Endothelial cell (in vitro differentiated cells): ENCODE results near the gene SDCBP2. TPM values are rescaled to one million over a fixed set of nuclear protein-coding genes. Genes with fewer than 3 reads are reported as not detected.
"Not testable (repeated sequence)": the region's sequence is repeated elsewhere in the genome, so short reads cannot be mapped to it uniquely, and the experiment has no call there.

Experiments
- DNase-seq: peaks from one replicate; pipeline ENCODE4 v3.0.0; 2021; ENCODE audit warnings: low spot score
- H3K27ac Mint-ChIP-seq: one replicate; pipeline ENCODE4 v1.8.0; 2021; ENCODE audit warnings: mixed read lengths, inconsistent platforms; ENCODE audit not compliant: unreplicated experiment
- H3K27me3 Mint-ChIP-seq: one replicate; pipeline ENCODE4 v1.8.0; 2021; ENCODE audit warnings: mild to moderate bottlenecking, moderate library complexity, mixed read lengths, inconsistent platforms; ENCODE audit not compliant: unreplicated experiment
- H3K36me3 Mint-ChIP-seq: one replicate; pipeline ENCODE4 v1.8.0; 2021; ENCODE audit warnings: mild to moderate bottlenecking, low read depth, mixed read lengths, inconsistent platforms; ENCODE audit not compliant: unreplicated experiment
- H3K4me1 Mint-ChIP-seq: one replicate; pipeline ENCODE4 v1.8.0; 2021; ENCODE audit warnings: mild to moderate bottlenecking, mixed read lengths, inconsistent platforms; ENCODE audit not compliant: unreplicated experiment
- H3K4me3 Mint-ChIP-seq: one replicate; pipeline ENCODE4 v1.8.0; 2021; ENCODE audit warnings: mild to moderate bottlenecking, mixed read lengths, inconsistent platforms; ENCODE audit not compliant: unreplicated experiment
- H3K9me3 Mint-ChIP-seq: one replicate; pipeline ENCODE4 v1.8.0; 2021; ENCODE audit warnings: mixed read lengths, inconsistent platforms; ENCODE audit not compliant: unreplicated experiment
- total RNA-seq: library from RNA; stranded (reverse); fragmentation: NEBNext Ultra II Directional; extraction: Animal tissue kit (Norgen Biotek cat#: 25700); gene quantifications from one replicate; pipeline ENCODE4 v1.2.1, GENCODE V29; 2021; ENCODE audit not compliant: unreplicated experiment
- TF ChIP-seq, protein P1 (sequence below): fragments of 200-600 bp; sonication (generic); IDR thresholded peaks from one replicate; pipeline ENCODE4 v1.5.0; 2021; ENCODE audit warnings: antibody characterized with exemption; ENCODE audit not compliant: unreplicated experiment

SDCBP2 gene
- total RNA-seq, 1 donor from 2014 or later, result 10.1 TPM

DNA sequence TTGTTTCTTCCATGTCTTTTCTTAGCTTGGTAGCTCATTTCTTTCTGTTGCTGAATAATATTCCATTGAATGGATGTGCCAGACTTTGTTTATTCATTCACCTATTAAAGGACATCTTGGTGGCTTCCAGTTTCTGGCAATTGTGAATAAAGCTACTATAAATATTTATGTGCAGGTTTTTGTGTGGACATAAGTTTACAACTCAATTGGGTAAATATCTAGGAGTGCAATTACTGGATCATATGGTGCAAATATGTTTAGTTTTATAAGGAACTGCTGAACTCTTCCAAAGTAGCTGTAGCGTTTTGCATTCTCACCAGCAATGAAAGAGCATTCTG lies 16.8 kb upstream of the SDCBP2 start:
- H3K9me3 Mint-ChIP-seq, result no peaks in the 10 kb centered on the region
- peaks cover 24% of the 10 kb centered on the region for H3K36me3 Mint-ChIP-seq
- peaks cover 7% of the 10 kb centered on the region for H3K4me1 Mint-ChIP-seq
- H3K4me3 Mint-ChIP-seq, result no peak overlapping the region
- H3K27me3 Mint-ChIP-seq, result peaks cover 3% of the 10 kb centered on the region
- no peak overlapping the region for H3K27ac Mint-ChIP-seq
- TF ChIP-seq, protein P1, sequence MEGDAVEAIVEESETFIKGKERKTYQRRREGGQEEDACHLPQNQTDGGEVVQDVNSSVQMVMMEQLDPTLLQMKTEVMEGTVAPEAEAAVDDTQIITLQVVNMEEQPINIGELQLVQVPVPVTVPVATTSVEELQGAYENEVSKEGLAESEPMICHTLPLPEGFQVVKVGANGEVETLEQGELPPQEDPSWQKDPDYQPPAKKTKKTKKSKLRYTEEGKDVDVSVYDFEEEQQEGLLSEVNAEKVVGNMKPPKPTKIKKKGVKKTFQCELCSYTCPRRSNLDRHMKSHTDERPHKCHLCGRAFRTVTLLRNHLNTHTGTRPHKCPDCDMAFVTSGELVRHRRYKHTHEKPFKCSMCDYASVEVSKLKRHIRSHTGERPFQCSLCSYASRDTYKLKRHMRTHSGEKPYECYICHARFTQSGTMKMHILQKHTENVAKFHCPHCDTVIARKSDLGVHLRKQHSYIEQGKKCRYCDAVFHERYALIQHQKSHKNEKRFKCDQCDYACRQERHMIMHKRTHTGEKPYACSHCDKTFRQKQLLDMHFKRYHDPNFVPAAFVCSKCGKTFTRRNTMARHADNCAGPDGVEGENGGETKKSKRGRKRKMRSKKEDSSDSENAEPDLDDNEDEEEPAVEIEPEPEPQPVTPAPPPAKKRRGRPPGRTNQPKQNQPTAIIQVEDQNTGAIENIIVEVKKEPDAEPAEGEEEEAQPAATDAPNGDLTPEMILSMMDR, result no peak
- DNase-seq, result no peak

DNA sequence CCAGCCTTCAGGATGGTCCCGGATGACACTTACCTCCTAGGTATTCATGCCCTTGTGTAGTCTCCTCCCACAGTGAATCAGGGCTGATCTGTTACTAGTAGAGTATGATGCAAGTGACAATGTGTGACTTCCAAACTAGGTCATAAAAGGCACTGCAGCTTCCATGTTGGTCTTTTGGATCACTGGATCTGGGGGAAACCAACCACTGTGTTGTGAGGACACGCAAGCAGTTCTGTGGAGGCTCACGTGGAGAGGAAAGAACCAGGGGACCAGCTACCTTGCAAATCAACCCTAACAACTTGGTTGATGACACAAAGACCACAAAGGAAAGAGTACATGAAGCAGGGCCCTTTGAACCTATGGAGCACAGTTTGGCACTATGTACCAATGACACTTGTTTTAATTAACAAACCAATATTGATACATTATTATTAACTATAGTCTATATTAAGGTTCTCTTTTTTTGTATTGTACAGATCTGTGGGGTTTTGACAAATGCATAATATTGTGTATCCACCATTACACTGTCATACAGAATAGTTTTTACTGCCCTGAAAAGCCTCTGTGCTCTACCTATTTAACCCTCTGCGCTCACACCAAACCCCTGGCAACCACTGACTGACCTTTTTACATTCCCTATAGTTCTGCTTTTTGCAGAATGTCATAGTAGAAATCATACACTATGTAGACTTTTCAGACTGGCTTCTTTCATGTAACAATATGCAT lies 16.3 kb upstream of the SDCBP2 start:
- DNase-seq, result no peak
- TF ChIP-seq, protein P1, result no peak
- H3K4me3 Mint-ChIP-seq, result no peak overlapping the region
- peaks cover 19% of the 10 kb centered on the region for H3K36me3 Mint-ChIP-seq
- no peaks in the 10 kb centered on the region for H3K9me3 Mint-ChIP-seq
- no peak overlapping the region for H3K27ac Mint-ChIP-seq
- H3K27me3 Mint-ChIP-seq, result peaks cover 3% of the 10 kb centered on the region
- peaks cover 7% of the 10 kb centered on the region for H3K4me1 Mint-ChIP-seq

DNA sequence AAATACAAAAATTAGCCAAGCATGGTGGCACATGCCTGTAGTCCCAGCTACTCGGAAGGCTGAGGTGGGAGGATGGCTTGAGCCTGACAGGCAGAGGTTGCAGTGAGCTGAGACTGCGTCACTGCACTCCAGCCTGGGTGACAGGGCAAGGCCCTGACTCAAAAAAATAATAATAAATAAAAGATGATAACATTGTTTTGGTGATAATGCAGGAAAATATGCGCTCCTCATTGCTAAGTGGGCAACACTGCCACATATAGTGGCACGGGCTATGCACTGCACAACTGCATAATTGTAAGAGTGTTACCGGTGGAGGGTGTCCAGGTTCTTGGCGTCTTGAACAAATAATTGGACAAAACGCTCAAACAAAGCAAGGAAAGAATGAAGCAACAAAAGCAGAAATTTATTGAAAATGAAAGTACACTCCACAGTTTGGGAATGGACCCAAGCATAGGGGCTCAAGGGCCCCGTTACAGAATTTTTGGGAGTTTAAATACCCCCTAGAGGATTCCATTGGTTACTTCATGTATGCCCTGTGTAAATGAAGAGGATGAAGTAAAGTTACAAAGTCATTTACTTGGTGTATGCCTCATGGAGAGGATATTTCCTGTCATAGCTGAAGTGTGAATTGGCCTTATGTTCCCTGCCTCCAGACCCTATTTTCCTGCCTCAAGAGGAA lies 14.6 kb upstream of the SDCBP2 start:
- H3K9me3 Mint-ChIP-seq, H3K27me3 Mint-ChIP-seq, H3K4me1 Mint-ChIP-seq, DNase-seq, H3K4me3 Mint-ChIP-seq: not testable (repeated sequence)
- Mint-ChIP-seq H3K27ac (peak overlapping the region; percentile 64), H3K36me3 (peaks cover 15% of the 10 kb centered on the region)
- TF ChIP-seq, protein P1, result peak; percentile 49

DNA sequence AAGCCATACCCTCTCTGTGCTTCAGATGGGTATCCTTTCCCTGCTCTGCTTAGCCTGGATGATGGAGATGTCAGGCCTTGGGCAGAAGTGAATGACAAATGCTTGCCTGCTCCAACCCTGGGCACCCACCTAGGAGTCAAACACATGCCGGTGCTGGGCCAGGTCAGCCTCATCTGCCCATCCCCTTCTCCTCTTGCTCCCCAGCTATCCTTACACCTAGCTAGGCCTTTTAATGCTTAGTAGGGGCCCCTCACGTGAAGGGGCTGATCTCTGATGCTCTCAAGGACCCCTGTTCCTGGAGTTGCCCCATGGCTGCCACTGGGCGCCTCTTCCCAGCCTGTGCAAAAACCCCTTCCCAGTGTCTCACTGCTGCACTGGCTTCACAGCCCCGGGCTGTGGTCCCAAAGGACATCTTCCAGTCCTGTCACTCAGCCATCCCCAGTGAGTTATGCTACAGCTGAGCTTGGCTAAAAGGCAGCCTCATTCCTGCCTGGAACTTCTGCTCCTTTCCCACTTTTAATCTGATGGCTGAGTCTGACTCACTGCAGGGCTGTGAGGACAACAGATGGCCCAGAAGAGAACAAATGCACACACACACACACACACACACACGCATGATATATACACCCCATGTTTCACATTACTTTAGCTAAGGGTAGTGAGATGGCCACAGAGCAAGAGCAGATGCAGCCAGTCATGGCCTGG lies 12.8 kb upstream of the SDCBP2 start:
- no peak for DNase-seq
- Mint-ChIP-seq H3K27me3 (peaks cover 2% of the 10 kb centered on the region), H3K4me1 (peaks cover 20% of the 10 kb centered on the region), H3K9me3 (no peaks in the 10 kb centered on the region), H3K27ac (no peak overlapping the region), H3K36me3 (peaks cover 5% of the 10 kb centered on the region), H3K4me3 (no peak overlapping the region)
- TF ChIP-seq, protein P1, result no peak
